HTR-8/SVneo (cell line): ENCODE data around the gene CBLN2.
A peak's percentile ranks its signal among the peaks of the same experiment; 100 is the strongest.

Experiments
- DNase-seq: peaks from one replicate; pipeline ENCODE4 v3.0.0; 2011; ENCODE audit warnings: low spot score, mixed read lengths; ENCODE audit not compliant: insufficient read length
- FAIRE-seq: peaks from 2 replicates; lab custom pipeline; 2011; peaks lifted over from hg19 to GRCh38; lab: Jason Lieb, UNC

CBLN2 gene

GRCh38 chr18:72544092-72544886, at the start of gene CBLN2:
Gene CBLN2, minus strand, starts transcription at chr18:72544342. Its CDS starts 2,182 bp downstream, at chr18:72542160.
- DNase-seq (peak; percentile 41), FAIRE-seq (no peak)

DNA sequence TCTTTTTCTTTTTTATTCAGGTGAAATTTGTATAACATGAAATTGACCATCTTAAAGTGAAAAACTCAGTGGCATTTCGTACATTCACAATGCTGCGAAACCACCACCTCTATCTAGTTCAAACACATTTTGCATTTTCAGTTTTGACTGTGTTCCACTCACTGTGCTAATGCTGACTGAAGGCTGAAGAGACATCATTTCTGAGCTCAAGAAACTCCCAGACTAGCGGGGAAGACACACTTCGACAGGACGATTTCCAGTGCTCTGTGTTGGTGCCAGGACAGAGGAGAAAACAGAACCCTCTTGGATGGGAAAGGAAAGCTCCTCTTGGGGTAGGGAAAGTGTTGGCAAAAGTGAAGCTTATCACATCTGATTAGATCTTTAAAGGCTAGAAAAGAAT, 44.2 kb upstream of the CBLN2 start:
- no peak for DNase-seq
- FAIRE-seq: no peak

GRCh38 chr18:72584787-72585186, 40.6 kb upstream of the CBLN2 start:
- DNase-seq: no peak
- no peak for FAIRE-seq

GRCh38 chr18:72581976-72582375, 37.8 kb upstream of the CBLN2 start:
- DNase-seq (no peak), FAIRE-seq (no peak)

DNA sequence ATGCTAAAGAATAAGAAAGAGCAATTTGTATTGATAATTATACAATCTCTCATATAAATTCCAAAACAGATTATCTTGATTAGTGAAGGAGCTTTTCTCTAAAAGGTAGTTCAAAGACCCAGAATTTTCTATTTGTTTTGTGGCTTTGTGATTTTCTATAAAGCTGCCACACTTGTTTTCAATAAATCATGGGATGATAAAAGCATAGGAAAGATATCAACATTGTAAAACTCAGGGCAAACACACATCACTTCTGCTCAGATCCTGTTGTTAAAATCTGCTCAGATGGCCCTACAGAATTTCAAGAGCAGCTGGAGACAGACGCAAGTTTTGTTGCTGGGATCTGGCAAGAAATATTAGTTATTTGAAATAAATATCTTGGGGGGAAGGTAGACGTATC, 28.8 kb upstream of the CBLN2 start:
- FAIRE-seq: no peak
- DNase-seq: no peak

DNA sequence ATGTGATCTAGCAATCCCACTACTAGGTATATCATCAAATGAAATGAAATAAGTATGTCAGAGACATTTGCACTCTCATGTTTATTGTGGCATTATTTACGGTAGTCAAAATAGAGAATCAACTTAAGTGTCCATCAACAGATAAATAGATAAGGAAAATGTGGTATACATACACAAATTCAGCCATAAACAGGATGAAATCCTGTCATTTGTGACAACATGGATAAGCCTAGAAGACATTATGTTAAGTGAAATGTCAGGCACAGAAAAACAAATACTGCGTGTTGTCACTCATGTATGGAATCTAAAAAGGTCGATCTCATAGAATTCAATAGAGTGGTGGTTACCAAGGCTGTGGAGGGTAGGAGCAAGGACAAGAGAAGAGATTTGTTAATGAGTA, 22.1 kb upstream of the CBLN2 start:
- FAIRE-seq (no peak), DNase-seq (no peak)

GRCh38 chr18:72555968-72556367, 11.8 kb upstream of the CBLN2 start:
- DNase-seq (no peak), FAIRE-seq (no peak)

- no peak for DNase-seq
- no peak for FAIRE-seq
These were observed 11.0 kb upstream of the CBLN2 start for GRCh38 chr18:72555101-72555500.

DNA sequence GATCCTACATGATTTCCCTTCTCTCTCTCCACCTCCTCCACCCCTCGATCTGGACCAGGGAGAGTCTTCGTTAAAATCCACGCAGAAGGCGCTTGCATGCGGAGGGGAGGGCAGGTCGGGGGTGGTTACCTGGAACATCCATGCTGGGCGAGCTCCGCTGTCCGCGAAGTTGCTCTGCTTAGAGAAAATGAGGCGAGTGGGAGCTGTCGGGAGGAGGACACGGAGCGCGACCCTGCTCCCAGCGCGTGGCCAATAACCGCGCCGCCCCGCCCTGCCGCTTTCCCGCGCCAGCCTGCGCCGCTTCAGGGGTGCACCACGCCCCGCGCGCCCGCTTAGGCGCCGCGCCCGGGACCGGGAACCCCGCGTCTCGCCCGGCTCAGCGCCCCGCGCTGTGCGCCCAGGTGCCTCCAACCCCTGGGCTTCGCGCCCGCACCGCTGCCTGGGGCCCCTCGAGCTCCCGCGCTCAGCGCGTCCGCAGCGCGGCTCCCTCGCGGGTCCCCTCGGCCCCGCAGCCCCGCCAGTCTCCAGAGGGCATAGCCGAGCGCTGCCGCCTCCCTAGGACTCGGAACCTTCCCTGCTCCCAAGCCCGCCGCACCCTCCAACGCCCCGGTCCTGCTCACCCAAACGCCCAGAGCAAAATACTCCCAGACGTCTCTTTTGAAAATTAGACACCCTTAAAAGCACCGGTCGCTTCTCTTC, 636 bp downstream of the CBLN2 start:
- FAIRE-seq: no peak

GRCh38 chr18:72542984-72543356, 1.2 kb downstream of the CBLN2 start:
- DNase-seq: no peak
- no peak for FAIRE-seq

More for the DNA sequence above, 636 bp downstream of the CBLN2 start:
- DNase-seq: no peak

DNA sequence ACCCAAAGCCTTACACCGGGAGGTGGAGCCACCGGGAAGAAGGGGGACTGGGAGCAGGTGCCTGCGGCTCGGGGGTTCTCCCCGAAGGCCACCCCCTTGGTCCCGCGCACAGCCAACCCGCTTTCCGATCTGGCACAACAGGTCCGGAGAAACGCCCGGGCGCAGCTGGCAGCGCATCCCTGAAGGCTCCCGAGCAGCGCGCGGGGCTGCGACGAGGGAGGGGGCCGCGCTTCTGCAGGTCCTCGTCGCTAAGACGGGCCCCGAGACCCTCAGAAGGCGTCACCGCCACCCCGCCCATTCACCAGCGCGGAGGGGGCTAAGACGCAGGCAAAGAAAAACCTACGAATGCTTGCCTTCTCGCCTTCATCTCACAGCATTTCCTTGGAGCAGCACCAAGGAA, 1.8 kb downstream of the CBLN2 start:
- FAIRE-seq (no peak), DNase-seq (no peak)

- DNase-seq: no peak
- no peak for FAIRE-seq
These were observed 2.2 kb downstream of the CBLN2 start for GRCh38 chr18:72541871-72542332.

GRCh38 chr18:72539901-72540300, 4.2 kb downstream of the CBLN2 start:
- DNase-seq (no peak), FAIRE-seq (no peak)

GRCh38 chr18:72530622-72531021, 13.5 kb downstream of the CBLN2 start:
- no peak for DNase-seq
- no peak for FAIRE-seq

DNA sequence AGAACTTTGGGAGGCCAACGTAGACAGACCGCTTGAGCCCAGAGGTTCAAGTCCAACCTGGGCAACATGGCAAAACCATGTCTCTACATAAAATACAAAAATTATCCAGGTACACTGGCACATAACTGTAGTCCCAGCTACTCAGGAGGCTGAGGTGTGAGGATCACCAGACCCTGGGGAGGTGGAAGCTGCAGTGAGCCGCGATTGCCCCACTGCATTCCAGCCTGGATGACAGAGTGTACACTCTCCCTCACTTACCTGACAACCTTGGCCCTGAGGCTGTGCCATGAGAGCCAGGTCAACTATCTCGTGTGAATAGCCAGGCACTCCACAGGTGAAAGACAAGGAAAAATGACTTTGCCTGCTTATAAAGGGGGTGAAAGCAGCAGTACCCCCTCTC, 39.3 kb downstream of the CBLN2 start:
- DNase-seq (no peak), FAIRE-seq (no peak)

GRCh38 chr18:72502671-72503431, 41.3 kb downstream of the CBLN2 start:
- no peak for FAIRE-seq
- DNase-seq: no peak

DNA sequence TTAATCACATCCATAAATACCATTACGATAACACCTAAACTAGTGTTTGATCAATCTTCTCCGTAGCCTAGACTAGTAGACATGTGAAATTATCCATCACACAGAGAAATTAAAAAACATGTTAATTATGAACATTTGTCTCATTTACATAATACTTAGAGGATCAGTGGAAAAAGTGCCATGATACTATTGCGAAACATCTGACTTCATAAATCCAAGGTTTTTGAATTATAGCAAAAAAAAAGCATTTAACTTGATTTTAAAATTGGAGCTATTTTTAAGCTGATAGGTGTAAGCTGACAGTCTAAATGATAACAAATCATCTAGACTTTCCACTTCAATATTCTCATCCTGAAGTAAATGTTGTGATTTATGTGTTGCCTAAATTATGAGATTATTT, 51.6 kb downstream of the CBLN2 start:
- DNase-seq (no peak), FAIRE-seq (no peak)
